ENCODE data around the gene SCN1A. TPM values are rescaled to one million over a fixed set of nuclear protein-coding genes. Genes with fewer than 3 reads are reported as not detected.

Gene SCN1A
- total RNA-seq, 1 experiment from 2014 or later, result not detected

GRCh38 chr2:166011660-166012059, 116.2 kb downstream of the SCN1A start:
- H3K9me3 ChIP-seq (ENCODE audit: control insufficient read depth, insufficient read depth, low read depth, low read length), result no peaks in the 10 kb centered on the region
- ChIA-PET POLR2A (no interaction called here), CTCF (interaction anchor here (0.7 kb wide), 1 partner anchor 165 kb away, joined by 9 read pairs; no protein-coding TSS in a partner anchor)

GRCh38 chr2:166000401-166000800, 127.4 kb downstream of the SCN1A start:
- no TSS peak for BruUV-seq (replicated peaks)
- TF ChIP-seq CTCF (IDR thresholded peaks at IDR 0.05) (no peak), SIN3A (IDR thresholded peaks at IDR 0.05; ENCODE audit: borderline replicate concordance, insufficient read depth, low read depth, low read length) (no peak), REST (IDR thresholded peaks at IDR 0.05; ENCODE audit: insufficient read depth in 1 of 2, low read depth in 2 of 2, low read length in 1 of 2) (no peak), POLR2AphosphoS5 (IDR thresholded peaks at IDR 0.05; ENCODE audit: low read depth, low read length) (no peak), TCF7L2 (IDR thresholded peaks at IDR 0.05; ENCODE audit: low read depth, low read length) (no peak)
- ChIA-PET CTCF (no interaction called here), POLR2A (no interaction called here)
- no peaks in the 10 kb centered on the region for H3K4me1 ChIP-seq (ENCODE audit: control insufficient read depth, insufficient read depth, low read length)
- no peak overlapping the region for H3K27ac ChIP-seq (ENCODE audit: low read length)
- ATAC-seq (no peak), DNase-seq (ENCODE audit: low read depth, low spot score) (no peak)
- no peak overlapping the region for H3K4me3 ChIP-seq (ENCODE audit: low read depth in 2 of 2, low read length in 2 of 2)
- H3K9me3 ChIP-seq (ENCODE audit: control insufficient read depth, insufficient read depth, low read depth, low read length), result no peaks in the 10 kb centered on the region
- no peaks in the 10 kb centered on the region for H3K36me3 ChIP-seq (ENCODE audit: control insufficient read depth, insufficient read depth, low read length)
- H3K27me3 ChIP-seq (ENCODE audit: control insufficient read depth, insufficient read depth, low read length), result no peaks in the 10 kb centered on the region
- in situ Hi-C loops (cut with HindIII; ENCODE audit: low pct_unique_long_range_greater_than_20kb, low sequenced_read_pairs), result no loop called here
- intact Hi-C loops (cut with micrococcal nuclease; ENCODE audit: unreplicated experiment), result no loop called here

More at GRCh38 chr2:166011660-166012059, 116.2 kb downstream of the SCN1A start:
- no TSS peak for BruUV-seq (replicated peaks)
- ATAC-seq (no peak), DNase-seq (ENCODE audit: low read depth, low spot score) (no peak)
- H3K27ac ChIP-seq (ENCODE audit: low read length), result no peak overlapping the region
- H3K36me3 ChIP-seq (ENCODE audit: control insufficient read depth, insufficient read depth, low read length), result no peaks in the 10 kb centered on the region; the same call in 1 of the 2 replicates
- H3K4me3 ChIP-seq (ENCODE audit: low read depth in 2 of 2, low read length in 2 of 2), result no peak overlapping the region
- in situ Hi-C loops (cut with HindIII; ENCODE audit: low pct_unique_long_range_greater_than_20kb, low sequenced_read_pairs), result no loop called here
- intact Hi-C loops (cut with micrococcal nuclease; ENCODE audit: unreplicated experiment), result no loop called here
- H3K4me1 ChIP-seq (ENCODE audit: control insufficient read depth, insufficient read depth, low read length), result no peaks in the 10 kb centered on the region
- TF ChIP-seq TCF7L2 (IDR thresholded peaks at IDR 0.05; ENCODE audit: low read depth, low read length) (no peak), REST (IDR thresholded peaks at IDR 0.05; ENCODE audit: insufficient read depth in 1 of 2, low read depth in 2 of 2, low read length in 1 of 2) (no peak), CTCF (IDR thresholded peaks at IDR 0.05) (no peak), SIN3A (IDR thresholded peaks at IDR 0.05; ENCODE audit: borderline replicate concordance, insufficient read depth, low read depth, low read length) (no peak), POLR2AphosphoS5 (IDR thresholded peaks at IDR 0.05; ENCODE audit: low read depth, low read length) (no peak)
- H3K27me3 ChIP-seq (ENCODE audit: control insufficient read depth, insufficient read depth, low read length), result no peaks in the 10 kb centered on the region
